Progenitor cell of endocrine pancreas (in vitro differentiated cells): Measurements from ENCODE around the gene GOLIM4. TPM values are rescaled to one million over a fixed set of nuclear protein-coding genes. Genes with fewer than 3 reads are reported as not detected.

Experiments
- DNase-seq: peaks from one replicate; pipeline ENCODE4 v3.0.0; 2021; ENCODE audit warnings: low spot score; ENCODE audit not compliant: unreplicated experiment
- H3K27ac Mint-ChIP-seq: 2 replicates; pipeline ENCODE4 v1.8.0; 2021; ENCODE audit warnings: mild to moderate bottlenecking, moderate library complexity, mixed read lengths
- H3K27me3 Mint-ChIP-seq: 2 replicates; pipeline ENCODE4 v1.8.0; 2021; ENCODE audit warnings: mixed read lengths
- H3K36me3 Mint-ChIP-seq: 2 replicates; pipeline ENCODE4 v1.8.0; 2022; ENCODE audit warnings: mixed read lengths; ENCODE audit not compliant: insufficient read depth
- H3K4me1 Mint-ChIP-seq: 2 replicates; pipeline ENCODE4 v1.8.0; 2021; ENCODE audit warnings: low read depth, mixed read lengths
- H3K4me3 Mint-ChIP-seq: 2 replicates; pipeline ENCODE4 v1.8.0; 2021; ENCODE audit warnings: low read depth, mild to moderate bottlenecking, moderate library complexity, mixed read lengths
- H3K9me3 Mint-ChIP-seq: 2 replicates; pipeline ENCODE4 v1.8.0; 2021; ENCODE audit warnings: low read depth, mixed read lengths
- total RNA-seq: library from RNA; stranded (reverse); gene quantifications from 2 replicates; pipeline ENCODE4 v1.2.1, GENCODE V29; 2021
- TF ChIP-seq, protein P1 (sequence below): fragments of 200-600 bp; sonication (generic); IDR thresholded peaks from one replicate; pipeline ENCODE4 v1.5.0; 2021; ENCODE audit warnings: antibody characterized with exemption, mild to moderate bottlenecking; ENCODE audit not compliant: unreplicated experiment

Gene GOLIM4
- total RNA-seq, 1 donor from 2014 or later, result 38.7 TPM

DNA sequence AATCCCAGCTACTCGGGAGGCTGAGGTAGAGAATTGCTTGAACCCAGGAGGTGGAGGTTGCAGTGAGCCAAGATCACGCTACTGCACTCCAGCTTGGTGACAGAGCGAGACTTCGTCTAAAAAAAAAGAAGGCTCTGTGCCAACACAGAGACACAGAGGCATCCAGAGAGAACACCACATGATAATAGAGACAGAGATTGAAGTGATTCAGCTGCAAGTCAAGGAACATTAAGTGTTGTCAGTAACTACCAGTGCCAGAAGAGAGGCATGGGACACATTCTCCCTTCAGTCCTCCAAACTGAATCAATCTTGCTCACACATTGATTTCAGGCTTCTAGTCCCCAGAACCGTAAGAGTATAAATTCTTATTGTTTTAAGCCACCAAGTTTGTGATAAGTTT is 97.5 kb downstream of the GOLIM4 start:
- TF ChIP-seq, protein P1, sequence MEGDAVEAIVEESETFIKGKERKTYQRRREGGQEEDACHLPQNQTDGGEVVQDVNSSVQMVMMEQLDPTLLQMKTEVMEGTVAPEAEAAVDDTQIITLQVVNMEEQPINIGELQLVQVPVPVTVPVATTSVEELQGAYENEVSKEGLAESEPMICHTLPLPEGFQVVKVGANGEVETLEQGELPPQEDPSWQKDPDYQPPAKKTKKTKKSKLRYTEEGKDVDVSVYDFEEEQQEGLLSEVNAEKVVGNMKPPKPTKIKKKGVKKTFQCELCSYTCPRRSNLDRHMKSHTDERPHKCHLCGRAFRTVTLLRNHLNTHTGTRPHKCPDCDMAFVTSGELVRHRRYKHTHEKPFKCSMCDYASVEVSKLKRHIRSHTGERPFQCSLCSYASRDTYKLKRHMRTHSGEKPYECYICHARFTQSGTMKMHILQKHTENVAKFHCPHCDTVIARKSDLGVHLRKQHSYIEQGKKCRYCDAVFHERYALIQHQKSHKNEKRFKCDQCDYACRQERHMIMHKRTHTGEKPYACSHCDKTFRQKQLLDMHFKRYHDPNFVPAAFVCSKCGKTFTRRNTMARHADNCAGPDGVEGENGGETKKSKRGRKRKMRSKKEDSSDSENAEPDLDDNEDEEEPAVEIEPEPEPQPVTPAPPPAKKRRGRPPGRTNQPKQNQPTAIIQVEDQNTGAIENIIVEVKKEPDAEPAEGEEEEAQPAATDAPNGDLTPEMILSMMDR, result no peak
- H3K4me3 Mint-ChIP-seq, result no peak overlapping the region
- DNase-seq, result no peak
- no peaks in the 10 kb centered on the region for H3K9me3 Mint-ChIP-seq
- no peak overlapping the region for H3K27ac Mint-ChIP-seq
- H3K27me3 Mint-ChIP-seq, result peaks cover 10% of the 10 kb centered on the region
- no peaks in the 10 kb centered on the region for H3K36me3 Mint-ChIP-seq
- peaks cover 5% of the 10 kb centered on the region for H3K4me1 Mint-ChIP-seq

DNA sequence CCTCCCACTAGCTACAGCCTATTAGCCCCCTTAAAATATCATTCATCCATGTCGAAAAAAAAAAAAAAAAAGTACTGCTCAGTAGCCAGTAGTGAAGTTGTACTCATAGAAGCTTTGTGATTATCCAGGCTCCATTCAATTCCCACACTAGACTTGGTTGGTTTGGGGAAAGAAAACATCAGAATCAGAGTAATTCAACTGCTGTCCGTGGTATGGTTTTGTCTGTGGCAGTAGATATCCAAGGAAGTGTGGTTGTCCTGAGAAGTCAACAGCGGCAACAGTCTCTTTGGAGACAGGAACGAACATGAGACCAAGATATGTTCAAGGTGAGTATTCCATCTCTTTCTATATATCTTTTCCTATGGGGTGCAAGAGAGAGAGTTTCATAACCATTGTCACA is 99.2 kb downstream of the GOLIM4 start:
- TF ChIP-seq, protein P1, result no peak
- H3K9me3 Mint-ChIP-seq, result no peaks in the 10 kb centered on the region
- no peak overlapping the region for H3K4me3 Mint-ChIP-seq
- H3K36me3 Mint-ChIP-seq, result no peaks in the 10 kb centered on the region
- H3K27me3 Mint-ChIP-seq, result peaks cover 10% of the 10 kb centered on the region
- no peak overlapping the region for H3K27ac Mint-ChIP-seq
- DNase-seq, result no peak
- H3K4me1 Mint-ChIP-seq, result peaks cover 5% of the 10 kb centered on the region

DNA sequence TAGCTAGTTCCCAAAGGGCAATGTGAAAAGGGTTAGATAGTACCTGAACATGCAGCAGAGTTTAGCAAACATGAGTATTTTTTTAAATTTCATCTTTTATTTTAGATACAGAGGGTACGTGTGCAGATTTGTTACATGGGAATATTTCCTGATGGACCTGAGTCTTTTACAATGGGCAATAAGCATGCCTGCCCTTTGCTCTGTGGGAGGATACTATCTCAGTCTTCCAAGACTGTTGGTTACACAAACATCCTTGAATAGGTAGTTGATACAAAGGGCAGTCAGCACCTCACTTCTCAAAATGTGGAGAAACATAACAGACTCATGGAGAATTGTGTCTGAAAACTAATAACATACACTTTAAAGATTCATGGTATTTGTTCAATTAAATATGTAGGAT is 103.3 kb downstream of the GOLIM4 start:
- Mint-ChIP-seq H3K4me1 (peaks cover 5% of the 10 kb centered on the region), H3K36me3 (no peaks in the 10 kb centered on the region), H3K4me3 (no peak overlapping the region), H3K9me3 (no peaks in the 10 kb centered on the region), H3K27me3 (peaks cover 13% of the 10 kb centered on the region), H3K27ac (no peak overlapping the region)
- TF ChIP-seq, protein P1, result no peak
- DNase-seq, result no peak

DNA sequence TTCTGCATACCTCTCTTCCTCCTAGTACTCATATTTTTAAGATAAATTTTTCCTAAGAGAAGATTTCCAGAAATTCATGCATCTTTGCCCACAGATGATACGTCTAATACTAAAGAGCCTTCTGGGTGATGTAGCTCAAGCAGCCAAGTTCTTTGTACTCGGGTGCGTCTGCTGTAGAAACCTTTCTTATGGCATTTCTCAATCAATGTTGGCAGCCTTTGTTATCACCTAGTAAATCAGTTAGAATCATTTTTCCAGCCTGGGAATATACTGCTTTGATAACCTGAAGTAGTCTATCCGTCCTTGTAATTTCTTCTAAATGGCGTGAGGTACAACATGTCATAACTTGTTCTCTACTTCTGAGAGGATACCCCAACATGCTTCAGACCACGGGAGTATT is 104.5 kb downstream of the GOLIM4 start:
- no peak overlapping the region for H3K27ac Mint-ChIP-seq
- H3K9me3 Mint-ChIP-seq, result peaks cover 3% of the 10 kb centered on the region
- peaks cover 1% of the 10 kb centered on the region for H3K36me3 Mint-ChIP-seq
- TF ChIP-seq, protein P1, result no peak
- peaks cover 4% of the 10 kb centered on the region for H3K4me1 Mint-ChIP-seq
- H3K4me3 Mint-ChIP-seq, result no peak overlapping the region
- H3K27me3 Mint-ChIP-seq, result peaks cover 8% of the 10 kb centered on the region
- no peak for DNase-seq

DNA sequence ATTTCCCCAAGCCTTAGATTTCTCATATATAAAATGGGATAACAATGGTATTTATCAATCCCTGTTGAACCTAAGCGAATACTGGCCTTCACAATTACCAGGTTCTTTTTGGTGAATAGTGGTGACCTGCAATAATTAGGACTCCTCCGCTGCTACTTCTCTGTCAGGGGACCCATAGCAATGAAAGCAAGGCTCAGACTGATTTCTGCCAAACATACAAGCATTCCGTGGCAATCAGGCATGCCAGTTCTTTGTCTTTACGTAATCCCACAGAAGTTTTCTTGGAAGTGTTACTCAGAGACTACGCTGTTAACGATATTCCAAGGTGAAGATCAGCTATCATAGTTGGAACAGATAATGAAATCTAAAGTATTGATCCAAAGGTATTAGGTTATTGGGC is 105.7 kb downstream of the GOLIM4 start:
- H3K4me3 Mint-ChIP-seq, result no peak overlapping the region
- peaks cover 1% of the 10 kb centered on the region for H3K36me3 Mint-ChIP-seq
- DNase-seq, result no peak
- H3K27me3 Mint-ChIP-seq, result peaks cover 5% of the 10 kb centered on the region
- TF ChIP-seq, protein P1, result no peak
- no peak overlapping the region for H3K27ac Mint-ChIP-seq
- H3K4me1 Mint-ChIP-seq, result peaks cover 3% of the 10 kb centered on the region
- H3K9me3 Mint-ChIP-seq, result peaks cover 7% of the 10 kb centered on the region
